Astrocyte of the cerebellum (primary cell): ENCODE data around the gene DGKI.

Source experiments
- DNase-seq: peaks from one replicate; pipeline ENCODE4 v3.0.0-alpha.2; 2011; ENCODE audit warnings: low read depth
- H3K4me3 ChIP-seq: 2 replicates; pipeline ENCODE4 v1.5.1; 2011; ENCODE audit warnings: mild to moderate bottlenecking, low read depth, low read length, moderate library complexity
- CTCF ChIP-seq: IDR thresholded peaks from 2 replicates; pipeline ENCODE4 v1.5.1; 2012; ENCODE audit warnings: low read length, low read depth, moderate library complexity, mild to moderate bottlenecking; ENCODE audit errors: missing control alignments
- in situ Hi-C: cut with HindIII; loops from 2 replicates; pipeline ENCODE4 v1.10.0; 2017; ENCODE audit warnings: low sequenced_read_pairs

The DGKI gene

GRCh38 chr7:137443616-137444015 is 403.2 kb downstream of the DGKI start:
- no peak overlapping the region for H3K4me3 ChIP-seq
- in situ Hi-C loops, result loop anchor here (10.0 kb wide), 1 partner anchor 279 kb away; no protein-coding TSS in a partner anchor
- no peak for TF ChIP-seq CTCF

GRCh38 chr7:137441451-137441850 is 405.3 kb downstream of the DGKI start:
- TF ChIP-seq CTCF, result no peak
- DNase-seq, result no peak
- H3K4me3 ChIP-seq, result no peak overlapping the region
- in situ Hi-C loops, result loop anchor here (10.0 kb wide), 1 partner anchor 277 kb away; no protein-coding TSS in a partner anchor

More at GRCh38 chr7:137443616-137444015, 403.2 kb downstream of the DGKI start:
- peak; percentile 89 for DNase-seq

GRCh38 chr7:137439829-137440825 is 406.6 kb downstream of the DGKI start:
- no peak for DNase-seq
- in situ Hi-C loops, result loop anchor here (10.0 kb wide), 1 partner anchor 275 kb away; no protein-coding TSS in a partner anchor
- no peak for TF ChIP-seq CTCF
- no peak overlapping the region for H3K4me3 ChIP-seq

GRCh38 chr7:137434946-137435345 is 411.8 kb downstream of the DGKI start:
- no peak for DNase-seq
- in situ Hi-C loops, result no loop called here
- no peak overlapping the region for H3K4me3 ChIP-seq
- no peak for TF ChIP-seq CTCF

GRCh38 chr7:137434530-137434929 is 412.2 kb downstream of the DGKI start:
- no peak for TF ChIP-seq CTCF
- DNase-seq, result no peak
- in situ Hi-C loops, result no loop called here
- no peak overlapping the region for H3K4me3 ChIP-seq

- in situ Hi-C loops, result no loop called here
These were observed 423.5 kb downstream of the DGKI start for GRCh38 chr7:137423321-137423720.

More at GRCh38 chr7:137423321-137423720, 423.5 kb downstream of the DGKI start:
- no peak for DNase-seq
- TF ChIP-seq CTCF, result no peak
- H3K4me3 ChIP-seq, result no peak overlapping the region
